Measurements from ENCODE around the gene HNF4A.

Gene HNF4A

DNA sequence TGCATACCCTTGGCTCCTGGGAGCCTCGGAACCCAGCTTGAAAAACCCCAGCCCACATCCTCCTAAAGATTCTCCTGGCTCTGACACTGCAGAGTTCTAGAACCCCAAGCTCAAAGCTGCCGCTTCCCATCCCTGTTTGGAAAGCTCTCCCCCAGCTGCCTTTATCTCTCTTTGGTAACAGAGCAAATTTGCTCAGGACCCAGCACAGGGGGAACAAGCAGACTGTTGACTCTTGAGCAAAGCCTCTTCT lies 38.9 kb downstream of the HNF4A start:
- H2AFZ ChIP-seq (ENCODE audit: low read length): no peak overlapping the region
- H3K4me1 ChIP-seq (ENCODE audit: insufficient read depth, low read length, severe bottlenecking): no peaks in the 10 kb centered on the region
- H4K20me1 ChIP-seq (ENCODE audit: insufficient read depth, low read length): no peaks in the 10 kb centered on the region
- no peaks in the 10 kb centered on the region for H3K79me2 ChIP-seq (ENCODE audit: insufficient read depth, low read length)
- H3K36me3 ChIP-seq (ENCODE audit: insufficient read depth, low read length): no peaks in the 10 kb centered on the region
- no peaks in the 10 kb centered on the region for H3K9me3 ChIP-seq (ENCODE audit: low read length)
- H3K27ac ChIP-seq (ENCODE audit: low read depth, low read length, poor library complexity, severe bottlenecking): no peak overlapping the region
- H3K4me3 ChIP-seq (ENCODE audit: low read depth, low read length, poor library complexity, severe bottlenecking): no peak overlapping the region
- H3K27me3 ChIP-seq (ENCODE audit: insufficient read depth, low read length): peaks cover 10% of the 10 kb centered on the region; the same call in 1 of the 2 replicates
- no peaks in the 10 kb centered on the region for H3K9me2 ChIP-seq (ENCODE audit: low read depth, low read length)
- H3F3A ChIP-seq (ENCODE audit: insufficient read depth, low read length): no peaks in the 10 kb centered on the region
- no peak overlapping the region for H3K9ac ChIP-seq (ENCODE audit: low read length)
- TF ChIP-seq EZH2 (IDR thresholded peaks at IDR 0.05; ENCODE audit: borderline replicate concordance, low read length): no peak
- TF ChIP-seq, protein P1, sequence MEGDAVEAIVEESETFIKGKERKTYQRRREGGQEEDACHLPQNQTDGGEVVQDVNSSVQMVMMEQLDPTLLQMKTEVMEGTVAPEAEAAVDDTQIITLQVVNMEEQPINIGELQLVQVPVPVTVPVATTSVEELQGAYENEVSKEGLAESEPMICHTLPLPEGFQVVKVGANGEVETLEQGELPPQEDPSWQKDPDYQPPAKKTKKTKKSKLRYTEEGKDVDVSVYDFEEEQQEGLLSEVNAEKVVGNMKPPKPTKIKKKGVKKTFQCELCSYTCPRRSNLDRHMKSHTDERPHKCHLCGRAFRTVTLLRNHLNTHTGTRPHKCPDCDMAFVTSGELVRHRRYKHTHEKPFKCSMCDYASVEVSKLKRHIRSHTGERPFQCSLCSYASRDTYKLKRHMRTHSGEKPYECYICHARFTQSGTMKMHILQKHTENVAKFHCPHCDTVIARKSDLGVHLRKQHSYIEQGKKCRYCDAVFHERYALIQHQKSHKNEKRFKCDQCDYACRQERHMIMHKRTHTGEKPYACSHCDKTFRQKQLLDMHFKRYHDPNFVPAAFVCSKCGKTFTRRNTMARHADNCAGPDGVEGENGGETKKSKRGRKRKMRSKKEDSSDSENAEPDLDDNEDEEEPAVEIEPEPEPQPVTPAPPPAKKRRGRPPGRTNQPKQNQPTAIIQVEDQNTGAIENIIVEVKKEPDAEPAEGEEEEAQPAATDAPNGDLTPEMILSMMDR (IDR thresholded peaks at IDR 0.05; ENCODE audit: low read length): no peak
- no peak overlapping the region for H3K4me2 ChIP-seq (ENCODE audit: low read length)

DNA sequence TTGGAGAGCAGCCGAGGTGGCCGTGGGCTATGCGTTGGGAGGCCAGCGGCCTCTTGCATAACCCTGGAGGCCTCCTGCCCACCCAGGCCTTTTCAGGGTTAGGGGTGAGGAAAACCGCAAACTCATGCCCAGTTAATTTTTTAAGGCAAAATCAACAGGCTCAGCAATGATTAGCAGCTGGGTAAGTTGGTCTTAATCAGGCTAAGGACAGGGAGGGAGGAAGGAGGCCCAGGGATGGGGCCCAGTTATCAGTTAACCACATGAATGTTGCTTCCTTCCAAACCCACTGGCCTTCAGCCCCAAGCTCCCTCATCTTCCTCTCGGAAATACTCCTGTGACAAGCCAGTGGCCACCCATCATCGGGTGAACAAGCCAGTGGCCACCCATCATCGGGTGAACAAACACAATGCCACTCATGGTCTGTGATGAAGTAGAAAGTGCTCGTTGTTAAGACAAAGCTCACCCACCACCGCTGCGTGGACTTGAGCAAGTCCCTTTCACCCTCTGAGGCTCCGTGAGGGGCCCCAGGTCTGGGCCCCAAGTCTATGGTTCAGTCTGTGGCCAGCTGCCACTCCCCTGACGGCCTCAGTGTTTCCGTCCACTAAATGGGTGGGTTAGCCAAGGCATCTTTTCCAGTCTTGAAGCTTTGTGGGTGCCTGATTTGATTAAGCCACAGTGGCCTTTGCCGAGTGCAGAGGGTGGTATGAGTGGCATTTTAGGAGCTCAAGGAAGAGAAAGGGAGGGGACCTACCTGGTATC lies 39.4 kb downstream of the HNF4A start:
- no peaks in the 10 kb centered on the region for H3K9me2 ChIP-seq (ENCODE audit: low read depth, low read length)
- no peaks in the 10 kb centered on the region for H3K9me3 ChIP-seq (ENCODE audit: low read length)
- H4K20me1 ChIP-seq (ENCODE audit: insufficient read depth, low read length): no peaks in the 10 kb centered on the region
- no peak overlapping the region for H3K4me3 ChIP-seq (ENCODE audit: low read depth, low read length, poor library complexity, severe bottlenecking)
- H3F3A ChIP-seq (ENCODE audit: insufficient read depth, low read length): no peaks in the 10 kb centered on the region
- no peaks in the 10 kb centered on the region for H3K36me3 ChIP-seq (ENCODE audit: insufficient read depth, low read length)
- no peak for TF ChIP-seq EZH2 (IDR thresholded peaks at IDR 0.05; ENCODE audit: borderline replicate concordance, low read length)
- TF ChIP-seq, protein P1 (IDR thresholded peaks at IDR 0.05; ENCODE audit: low read length): no peak
- peaks cover 10% of the 10 kb centered on the region; the same call in 1 of the 2 replicates for H3K27me3 ChIP-seq (ENCODE audit: insufficient read depth, low read length)
- no peak overlapping the region for H3K4me2 ChIP-seq (ENCODE audit: low read length)
- no peak overlapping the region for H3K27ac ChIP-seq (ENCODE audit: low read depth, low read length, poor library complexity, severe bottlenecking)
- no peaks in the 10 kb centered on the region for H3K79me2 ChIP-seq (ENCODE audit: insufficient read depth, low read length)
- no peak overlapping the region for H2AFZ ChIP-seq (ENCODE audit: low read length)
- no peak overlapping the region for H3K9ac ChIP-seq (ENCODE audit: low read length)
- no peaks in the 10 kb centered on the region for H3K4me1 ChIP-seq (ENCODE audit: insufficient read depth, low read length, severe bottlenecking)

- Histone ChIP-seq H3K36me3 (ENCODE audit: insufficient read depth, low read length) (no peaks in the 10 kb centered on the region), H3K9ac (ENCODE audit: low read length) (no peak overlapping the region), H4K20me1 (ENCODE audit: insufficient read depth, low read length) (no peaks in the 10 kb centered on the region), H3K4me2 (ENCODE audit: low read length) (no peak overlapping the region), H2AFZ (ENCODE audit: low read length) (no peak overlapping the region), H3K9me3 (ENCODE audit: low read length) (no peaks in the 10 kb centered on the region), H3K79me2 (ENCODE audit: insufficient read depth, low read length) (no peaks in the 10 kb centered on the region), H3F3A (ENCODE audit: insufficient read depth, low read length) (no peaks in the 10 kb centered on the region), H3K27me3 (ENCODE audit: insufficient read depth, low read length) (peaks cover 10% of the 10 kb centered on the region; the same call in 1 of the 2 replicates), H3K4me1 (ENCODE audit: insufficient read depth, low read length, severe bottlenecking) (no peaks in the 10 kb centered on the region), H3K4me3 (ENCODE audit: low read depth, low read length, poor library complexity, severe bottlenecking) (no peak overlapping the region), H3K27ac (ENCODE audit: low read depth, low read length, poor library complexity, severe bottlenecking) (no peak overlapping the region), H3K9me2 (ENCODE audit: low read depth, low read length) (no peaks in the 10 kb centered on the region)
- TF ChIP-seq, protein P1 (IDR thresholded peaks at IDR 0.05; ENCODE audit: low read length): no peak
These were observed 40.2 kb downstream of the HNF4A start for GRCh38 chr20:44395461-44396340.

Measured in OCI-LY1 (cell line).